Measurements from ENCODE around the gene DENND2D. TPM values are rescaled to one million over a fixed set of nuclear protein-coding genes. Genes with fewer than 3 reads are reported as not detected.

The DENND2D gene
- total and polyA plus RNA-seq, 2 experiments from 2014 or later: 2.5 to 3.0 TPM

DNA sequence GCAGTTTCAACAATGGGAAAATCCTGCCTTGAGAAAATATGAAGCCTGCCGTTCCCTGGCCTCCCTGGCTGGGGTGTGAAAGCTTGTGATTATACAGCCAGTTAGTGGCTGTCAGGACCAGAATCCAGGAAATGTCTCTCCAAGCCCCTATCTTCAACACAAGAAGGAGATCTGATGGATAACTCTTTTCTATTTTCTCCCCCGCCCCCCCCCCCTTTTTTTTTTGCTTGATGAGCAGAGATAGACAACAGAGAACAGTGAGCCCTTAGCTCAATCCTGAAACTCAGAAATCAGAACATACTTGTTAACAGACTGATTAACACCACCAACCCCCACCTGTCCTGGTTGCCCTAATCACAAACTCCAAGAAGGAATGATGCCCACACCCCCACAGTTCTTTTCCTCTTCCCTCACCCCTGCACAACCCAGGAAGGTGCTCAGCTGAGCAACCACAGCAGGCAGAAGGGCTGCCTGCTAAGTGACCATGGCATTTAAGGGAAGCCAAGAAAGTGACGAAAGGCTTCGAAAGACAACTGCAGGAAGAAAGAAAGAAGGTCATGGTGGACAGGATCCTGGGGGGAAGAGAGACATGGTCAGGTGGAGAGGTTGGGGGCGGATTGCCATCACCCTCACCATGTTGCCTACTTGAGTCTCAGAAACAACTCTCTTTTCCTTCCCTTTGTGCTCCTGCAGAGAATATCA lies 12.3 kb upstream of the DENND2D start:
- no peak overlapping the region for H3K4me3 Mint-ChIP-seq
- no peaks in the 10 kb centered on the region for H3K9me3 Mint-ChIP-seq
- Histone ChIP-seq H3K36me3 (ENCODE audit: insufficient read depth) (no peaks in the 10 kb centered on the region), H3F3A (replicated peaks; ENCODE audit: low read depth) (no peaks in the 10 kb centered on the region), H3K4me2 (no peak overlapping the region), H3K27ac (ENCODE audit: low read depth) (no peak overlapping the region), H3K4me1 (ENCODE audit: insufficient read depth) (peaks cover 18% of the 10 kb centered on the region), H3K9me2 (ENCODE audit: insufficient read depth) (peaks cover 38% of the 10 kb centered on the region), H2AFZ (no peak overlapping the region), H3K79me2 (replicated peaks; ENCODE audit: insufficient read depth) (no peaks in the 10 kb centered on the region), H3K27me3 (ENCODE audit: insufficient read depth) (no peaks in the 10 kb centered on the region), H3K4me3 (no peak overlapping the region), H4K20me1 (replicated peaks; ENCODE audit: insufficient read depth) (no peaks in the 10 kb centered on the region)
- DNase-seq (ENCODE audit: low spot score): no peak
- TF ChIP-seq, protein P1, sequence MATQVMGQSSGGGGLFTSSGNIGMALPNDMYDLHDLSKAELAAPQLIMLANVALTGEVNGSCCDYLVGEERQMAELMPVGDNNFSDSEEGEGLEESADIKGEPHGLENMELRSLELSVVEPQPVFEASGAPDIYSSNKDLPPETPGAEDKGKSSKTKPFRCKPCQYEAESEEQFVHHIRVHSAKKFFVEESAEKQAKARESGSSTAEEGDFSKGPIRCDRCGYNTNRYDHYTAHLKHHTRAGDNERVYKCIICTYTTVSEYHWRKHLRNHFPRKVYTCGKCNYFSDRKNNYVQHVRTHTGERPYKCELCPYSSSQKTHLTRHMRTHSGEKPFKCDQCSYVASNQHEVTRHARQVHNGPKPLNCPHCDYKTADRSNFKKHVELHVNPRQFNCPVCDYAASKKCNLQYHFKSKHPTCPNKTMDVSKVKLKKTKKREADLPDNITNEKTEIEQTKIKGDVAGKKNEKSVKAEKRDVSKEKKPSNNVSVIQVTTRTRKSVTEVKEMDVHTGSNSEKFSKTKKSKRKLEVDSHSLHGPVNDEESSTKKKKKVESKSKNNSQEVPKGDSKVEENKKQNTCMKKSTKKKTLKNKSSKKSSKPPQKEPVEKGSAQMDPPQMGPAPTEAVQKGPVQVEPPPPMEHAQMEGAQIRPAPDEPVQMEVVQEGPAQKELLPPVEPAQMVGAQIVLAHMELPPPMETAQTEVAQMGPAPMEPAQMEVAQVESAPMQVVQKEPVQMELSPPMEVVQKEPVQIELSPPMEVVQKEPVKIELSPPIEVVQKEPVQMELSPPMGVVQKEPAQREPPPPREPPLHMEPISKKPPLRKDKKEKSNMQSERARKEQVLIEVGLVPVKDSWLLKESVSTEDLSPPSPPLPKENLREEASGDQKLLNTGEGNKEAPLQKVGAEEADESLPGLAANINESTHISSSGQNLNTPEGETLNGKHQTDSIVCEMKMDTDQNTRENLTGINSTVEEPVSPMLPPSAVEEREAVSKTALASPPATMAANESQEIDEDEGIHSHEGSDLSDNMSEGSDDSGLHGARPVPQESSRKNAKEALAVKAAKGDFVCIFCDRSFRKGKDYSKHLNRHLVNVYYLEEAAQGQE (IDR thresholded peaks at IDR 0.05; ENCODE audit: unreplicated experiment): no peak
- TF ChIP-seq STAT1 (IDR thresholded peaks at IDR 0.05; ENCODE audit: unreplicated experiment): no peak
- TF ChIP-seq, protein P2, sequence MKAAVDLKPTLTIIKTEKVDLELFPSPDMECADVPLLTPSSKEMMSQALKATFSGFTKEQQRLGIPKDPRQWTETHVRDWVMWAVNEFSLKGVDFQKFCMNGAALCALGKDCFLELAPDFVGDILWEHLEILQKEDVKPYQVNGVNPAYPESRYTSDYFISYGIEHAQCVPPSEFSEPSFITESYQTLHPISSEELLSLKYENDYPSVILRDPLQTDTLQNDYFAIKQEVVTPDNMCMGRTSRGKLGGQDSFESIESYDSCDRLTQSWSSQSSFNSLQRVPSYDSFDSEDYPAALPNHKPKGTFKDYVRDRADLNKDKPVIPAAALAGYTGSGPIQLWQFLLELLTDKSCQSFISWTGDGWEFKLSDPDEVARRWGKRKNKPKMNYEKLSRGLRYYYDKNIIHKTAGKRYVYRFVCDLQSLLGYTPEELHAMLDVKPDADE (IDR thresholded peaks at IDR 0.05): no peak
- no peaks in the 10 kb centered on the region for H3K36me3 Mint-ChIP-seq (ENCODE audit: low read depth)
- no peak for ATAC-seq
- no peak overlapping the region for H3K27ac Mint-ChIP-seq
- peaks cover 3% of the 10 kb centered on the region for H3K27me3 Mint-ChIP-seq (ENCODE audit: insufficient read depth, low read depth, poor library complexity)
- H3K4me1 Mint-ChIP-seq: peaks cover 24% of the 10 kb centered on the region

DNA sequence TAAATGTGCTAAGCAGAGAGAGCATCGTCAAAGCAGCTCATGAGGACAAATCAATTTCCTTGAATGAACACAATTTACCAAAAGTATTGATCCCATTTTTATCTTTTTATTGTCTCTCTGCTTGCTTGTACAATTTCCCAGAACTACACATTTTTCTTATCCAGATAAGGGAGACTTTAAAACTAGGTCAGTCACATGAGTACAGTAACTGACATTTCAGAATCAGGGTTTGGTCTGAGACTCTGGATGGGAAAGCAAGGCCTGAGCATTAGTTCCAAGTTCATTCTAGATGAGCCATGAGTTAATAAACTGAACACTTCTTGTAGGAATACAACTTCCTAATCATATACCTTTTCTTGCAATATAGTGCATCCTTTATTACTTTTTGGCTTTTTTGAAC lies 11.5 kb upstream of the DENND2D start:
- no peaks in the 10 kb centered on the region for H3K79me2 ChIP-seq (replicated peaks; ENCODE audit: insufficient read depth)
- no peak overlapping the region for H3K4me2 ChIP-seq
- Mint-ChIP-seq H3K4me3 (no peak overlapping the region), H3K36me3 (ENCODE audit: low read depth) (no peaks in the 10 kb centered on the region), H3K9me3 (no peaks in the 10 kb centered on the region), H3K27me3 (ENCODE audit: insufficient read depth, low read depth, poor library complexity) (peaks cover 2% of the 10 kb centered on the region), H3K27ac (no peak overlapping the region), H3K4me1 (peaks cover 22% of the 10 kb centered on the region)
- H3K4me3 ChIP-seq: no peak overlapping the region
- H3K27me3 ChIP-seq (ENCODE audit: insufficient read depth): no peaks in the 10 kb centered on the region
- DNase-seq (ENCODE audit: low spot score) (no peak), ATAC-seq (no peak)
- H3K36me3 ChIP-seq (ENCODE audit: insufficient read depth): no peaks in the 10 kb centered on the region
- H3F3A ChIP-seq (replicated peaks; ENCODE audit: low read depth): no peaks in the 10 kb centered on the region
- no peak overlapping the region for H3K27ac ChIP-seq (ENCODE audit: low read depth)
- H2AFZ ChIP-seq: no peak overlapping the region
- H3K4me1 ChIP-seq (ENCODE audit: insufficient read depth): peaks cover 11% of the 10 kb centered on the region
- H4K20me1 ChIP-seq (replicated peaks; ENCODE audit: insufficient read depth): no peaks in the 10 kb centered on the region
- peaks cover 31% of the 10 kb centered on the region for H3K9me2 ChIP-seq (ENCODE audit: insufficient read depth)
- TF ChIP-seq ZNF114 (CRISPR knock-in tag; IDR thresholded peaks at IDR 0.05): no peak
- TF ChIP-seq, protein P3, sequence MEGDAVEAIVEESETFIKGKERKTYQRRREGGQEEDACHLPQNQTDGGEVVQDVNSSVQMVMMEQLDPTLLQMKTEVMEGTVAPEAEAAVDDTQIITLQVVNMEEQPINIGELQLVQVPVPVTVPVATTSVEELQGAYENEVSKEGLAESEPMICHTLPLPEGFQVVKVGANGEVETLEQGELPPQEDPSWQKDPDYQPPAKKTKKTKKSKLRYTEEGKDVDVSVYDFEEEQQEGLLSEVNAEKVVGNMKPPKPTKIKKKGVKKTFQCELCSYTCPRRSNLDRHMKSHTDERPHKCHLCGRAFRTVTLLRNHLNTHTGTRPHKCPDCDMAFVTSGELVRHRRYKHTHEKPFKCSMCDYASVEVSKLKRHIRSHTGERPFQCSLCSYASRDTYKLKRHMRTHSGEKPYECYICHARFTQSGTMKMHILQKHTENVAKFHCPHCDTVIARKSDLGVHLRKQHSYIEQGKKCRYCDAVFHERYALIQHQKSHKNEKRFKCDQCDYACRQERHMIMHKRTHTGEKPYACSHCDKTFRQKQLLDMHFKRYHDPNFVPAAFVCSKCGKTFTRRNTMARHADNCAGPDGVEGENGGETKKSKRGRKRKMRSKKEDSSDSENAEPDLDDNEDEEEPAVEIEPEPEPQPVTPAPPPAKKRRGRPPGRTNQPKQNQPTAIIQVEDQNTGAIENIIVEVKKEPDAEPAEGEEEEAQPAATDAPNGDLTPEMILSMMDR (conservative IDR thresholded peaks at IDR 0.05; ENCODE audit: low read depth in 2 of 2): no peak
